ENCODE data around the gene SQSTM1. TPM values are rescaled to one million over a fixed set of nuclear protein-coding genes. Genes with fewer than 3 reads are reported as not detected.

The SQSTM1 gene
- polyA plus RNA-seq, 1 of the 3 experiments (the other 2 are of a cell fraction), result 181 TPM

- no peaks in the 10 kb centered on the region for H3K79me2 ChIP-seq (ENCODE audit: insufficient read depth)
- no peak overlapping the region for H3K9ac ChIP-seq
- DNase-seq, result no peak
- TF ChIP-seq USF2 (IDR thresholded peaks at IDR 0.05; ENCODE audit: borderline replicate concordance, low read depth, low read length) (no peak), FOXM1 (IDR thresholded peaks at IDR 0.05; ENCODE audit: low read depth) (no peak), JUND (IDR thresholded peaks at IDR 0.05) (no peak), CHD2 (IDR thresholded peaks at IDR 0.05; ENCODE audit: low read length, partially characterized antibody) (no peak), NFIC (IDR thresholded peaks at IDR 0.05; ENCODE audit: borderline replicate concordance) (no peak), TEAD4 (IDR thresholded peaks at IDR 0.05; ENCODE audit: borderline replicate concordance, insufficient read depth) (no peak), NRF1 (IDR thresholded peaks at IDR 0.05; ENCODE audit: low read depth, low read length) (no peak), ELF1 (IDR thresholded peaks at IDR 0.05) (no peak), SMC3 (IDR thresholded peaks at IDR 0.05; ENCODE audit: low read depth, low read length) (no peak), YY1 (IDR thresholded peaks at IDR 0.05; ENCODE audit: low read depth) (no peak), RCOR1 (IDR thresholded peaks at IDR 0.05; ENCODE audit: low read length) (no peak), SIN3A (IDR thresholded peaks at IDR 0.05; ENCODE audit: borderline replicate concordance, low read depth, low read length) (no peak), POLR2AphosphoS5 (IDR thresholded peaks at IDR 0.05; ENCODE audit: low read depth, low read length) (no peak), GABPA (IDR thresholded peaks at IDR 0.05; ENCODE audit: low read depth) (no peak)
- TF ChIP-seq, protein P1, sequence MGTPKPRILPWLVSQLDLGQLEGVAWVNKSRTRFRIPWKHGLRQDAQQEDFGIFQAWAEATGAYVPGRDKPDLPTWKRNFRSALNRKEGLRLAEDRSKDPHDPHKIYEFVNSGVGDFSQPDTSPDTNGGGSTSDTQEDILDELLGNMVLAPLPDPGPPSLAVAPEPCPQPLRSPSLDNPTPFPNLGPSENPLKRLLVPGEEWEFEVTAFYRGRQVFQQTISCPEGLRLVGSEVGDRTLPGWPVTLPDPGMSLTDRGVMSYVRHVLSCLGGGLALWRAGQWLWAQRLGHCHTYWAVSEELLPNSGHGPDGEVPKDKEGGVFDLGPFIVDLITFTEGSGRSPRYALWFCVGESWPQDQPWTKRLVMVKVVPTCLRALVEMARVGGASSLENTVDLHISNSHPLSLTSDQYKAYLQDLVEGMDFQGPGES (IDR thresholded peaks at IDR 0.05; ENCODE audit: low read depth, low read length), result no peak
- TF ChIP-seq, protein P2, sequence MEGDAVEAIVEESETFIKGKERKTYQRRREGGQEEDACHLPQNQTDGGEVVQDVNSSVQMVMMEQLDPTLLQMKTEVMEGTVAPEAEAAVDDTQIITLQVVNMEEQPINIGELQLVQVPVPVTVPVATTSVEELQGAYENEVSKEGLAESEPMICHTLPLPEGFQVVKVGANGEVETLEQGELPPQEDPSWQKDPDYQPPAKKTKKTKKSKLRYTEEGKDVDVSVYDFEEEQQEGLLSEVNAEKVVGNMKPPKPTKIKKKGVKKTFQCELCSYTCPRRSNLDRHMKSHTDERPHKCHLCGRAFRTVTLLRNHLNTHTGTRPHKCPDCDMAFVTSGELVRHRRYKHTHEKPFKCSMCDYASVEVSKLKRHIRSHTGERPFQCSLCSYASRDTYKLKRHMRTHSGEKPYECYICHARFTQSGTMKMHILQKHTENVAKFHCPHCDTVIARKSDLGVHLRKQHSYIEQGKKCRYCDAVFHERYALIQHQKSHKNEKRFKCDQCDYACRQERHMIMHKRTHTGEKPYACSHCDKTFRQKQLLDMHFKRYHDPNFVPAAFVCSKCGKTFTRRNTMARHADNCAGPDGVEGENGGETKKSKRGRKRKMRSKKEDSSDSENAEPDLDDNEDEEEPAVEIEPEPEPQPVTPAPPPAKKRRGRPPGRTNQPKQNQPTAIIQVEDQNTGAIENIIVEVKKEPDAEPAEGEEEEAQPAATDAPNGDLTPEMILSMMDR (IDR thresholded peaks at IDR 0.05), result no peak
- TF ChIP-seq, protein P3, sequence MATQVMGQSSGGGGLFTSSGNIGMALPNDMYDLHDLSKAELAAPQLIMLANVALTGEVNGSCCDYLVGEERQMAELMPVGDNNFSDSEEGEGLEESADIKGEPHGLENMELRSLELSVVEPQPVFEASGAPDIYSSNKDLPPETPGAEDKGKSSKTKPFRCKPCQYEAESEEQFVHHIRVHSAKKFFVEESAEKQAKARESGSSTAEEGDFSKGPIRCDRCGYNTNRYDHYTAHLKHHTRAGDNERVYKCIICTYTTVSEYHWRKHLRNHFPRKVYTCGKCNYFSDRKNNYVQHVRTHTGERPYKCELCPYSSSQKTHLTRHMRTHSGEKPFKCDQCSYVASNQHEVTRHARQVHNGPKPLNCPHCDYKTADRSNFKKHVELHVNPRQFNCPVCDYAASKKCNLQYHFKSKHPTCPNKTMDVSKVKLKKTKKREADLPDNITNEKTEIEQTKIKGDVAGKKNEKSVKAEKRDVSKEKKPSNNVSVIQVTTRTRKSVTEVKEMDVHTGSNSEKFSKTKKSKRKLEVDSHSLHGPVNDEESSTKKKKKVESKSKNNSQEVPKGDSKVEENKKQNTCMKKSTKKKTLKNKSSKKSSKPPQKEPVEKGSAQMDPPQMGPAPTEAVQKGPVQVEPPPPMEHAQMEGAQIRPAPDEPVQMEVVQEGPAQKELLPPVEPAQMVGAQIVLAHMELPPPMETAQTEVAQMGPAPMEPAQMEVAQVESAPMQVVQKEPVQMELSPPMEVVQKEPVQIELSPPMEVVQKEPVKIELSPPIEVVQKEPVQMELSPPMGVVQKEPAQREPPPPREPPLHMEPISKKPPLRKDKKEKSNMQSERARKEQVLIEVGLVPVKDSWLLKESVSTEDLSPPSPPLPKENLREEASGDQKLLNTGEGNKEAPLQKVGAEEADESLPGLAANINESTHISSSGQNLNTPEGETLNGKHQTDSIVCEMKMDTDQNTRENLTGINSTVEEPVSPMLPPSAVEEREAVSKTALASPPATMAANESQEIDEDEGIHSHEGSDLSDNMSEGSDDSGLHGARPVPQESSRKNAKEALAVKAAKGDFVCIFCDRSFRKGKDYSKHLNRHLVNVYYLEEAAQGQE (IDR thresholded peaks at IDR 0.05; ENCODE audit: low read depth, low read length), result no peak
- TF ChIP-seq, protein P4, sequence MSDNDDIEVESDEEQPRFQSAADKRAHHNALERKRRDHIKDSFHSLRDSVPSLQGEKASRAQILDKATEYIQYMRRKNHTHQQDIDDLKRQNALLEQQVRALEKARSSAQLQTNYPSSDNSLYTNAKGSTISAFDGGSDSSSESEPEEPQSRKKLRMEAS (IDR thresholded peaks at IDR 0.05; ENCODE audit: low read depth), result no peak
- no peak overlapping the region for H2AFZ ChIP-seq (ENCODE audit: low read depth)
- POLR2A ChIA-PET, result interaction anchor here (0.6 kb wide), 1 partner anchor 35 kb away, joined by 6 read pairs; no protein-coding TSS in a partner anchor
- H3K9me2 ChIP-seq, result no peaks in the 10 kb centered on the region
- no peak overlapping the region for H3K27ac ChIP-seq (ENCODE audit: low read depth in 2 of 2, low read length in 1 of 2)
- 93% methylated on average over 5 of the region's 12 CpGs for WGBS (ENCODE audit: low lambda C conversion rate)
- no peaks in the 10 kb centered on the region for H3K27me3 ChIP-seq (ENCODE audit: insufficient read depth)
- no peaks in the 10 kb centered on the region for H3K36me3 ChIP-seq (replicated peaks in 1 of 2; ENCODE audit: control insufficient read depth in 1 of 2, insufficient read depth in 2 of 2, low read length in 1 of 2)
- H3K4me3 ChIP-seq (ENCODE audit: low read depth in 2 of 2, low read length in 1 of 2), result no peak overlapping the region
- H3K4me1 ChIP-seq (ENCODE audit: control insufficient read depth in 1 of 2, insufficient read depth in 2 of 2, low read depth in 1 of 2, low read length in 1 of 2), result no peaks in the 10 kb centered on the region
- H3K4me2 ChIP-seq, result no peak overlapping the region
- no peaks in the 10 kb centered on the region for H3F3A ChIP-seq (replicated peaks; ENCODE audit: insufficient read depth)
- no peaks in the 10 kb centered on the region for H3K9me3 ChIP-seq
- H4K20me1 ChIP-seq (ENCODE audit: insufficient read depth), result no peaks in the 10 kb centered on the region
- CTCF ChIA-PET, result interaction anchor here (1.1 kb wide), 1 partner anchor 20 kb away, joined by 3 read pairs; no protein-coding TSS in a partner anchor
These were observed 33.8 kb upstream of the SQSTM1 start for GRCh38 chr5:179786861-179787260.

Measured in SK-N-SH (cell line).